Fibroblast of lung (primary cell): ENCODE results near the gene FBLN7. TPM values are rescaled to one million over a fixed set of nuclear protein-coding genes. Genes with fewer than 3 reads are reported as not detected.

Experiments
- DNase-seq, 2 donors: peaks; one replicate each; pipeline versions ENCODE4 v3.0.0 to v3.0.0-alpha.2; 2010; ENCODE audit warnings: low read depth in 2 of 2
- H2AFZ ChIP-seq: 2 replicates; pipeline ENCODE4 v1.5.1; 2012; ENCODE audit warnings: low read length, control low read depth, inconsistent platforms
- H3K27ac ChIP-seq: 2 replicates; pipeline ENCODE4 v1.5.1; 2011; ENCODE audit warnings: low read length, control low read depth; ENCODE audit not compliant: insufficient read depth
- H3K27me3 ChIP-seq: 2 replicates; pipeline ENCODE4 v1.5.1; 2011; ENCODE audit warnings: mild to moderate bottlenecking, low read length; ENCODE audit not compliant: control insufficient read depth, insufficient read depth
- H3K36me3 ChIP-seq: 2 replicates; pipeline ENCODE4 v1.5.1; 2011; ENCODE audit warnings: low read length; ENCODE audit not compliant: control insufficient read depth, insufficient read depth
- H3K4me1 ChIP-seq: 2 replicates; pipeline ENCODE4 v1.5.1; 2011; ENCODE audit warnings: low read length; ENCODE audit not compliant: control insufficient read depth, insufficient read depth; ENCODE audit errors: extremely low read depth
- H3K4me2 ChIP-seq: 2 replicates; pipeline ENCODE4 v1.5.1; 2011; ENCODE audit warnings: low read length, control low read depth; ENCODE audit not compliant: insufficient read depth; ENCODE audit errors: extremely low read depth
- H3K4me3 ChIP-seq, 4 experiments: fragments of 200-600 bp in 1 of 4; sonication (generic) in 1 of 4; replicated peaks in 1 of 4; 2 replicates each; pipeline ENCODE4 v1.5.1; 2011 to 2016; ENCODE audit warnings: low read length in 4 of 4, low read depth in 3 of 4, mild to moderate bottlenecking in 3 of 4, control low read depth in 2 of 4, inconsistent platforms in 1 of 4, mixed read lengths in 1 of 4; ENCODE audit not compliant: insufficient read depth in 1 of 4; ENCODE audit errors: control extremely low read depth in 1 of 4
- H3K79me2 ChIP-seq: 2 replicates; pipeline ENCODE4 v1.5.1; 2012; ENCODE audit warnings: mild to moderate bottlenecking, low read length, inconsistent platforms; ENCODE audit not compliant: control insufficient read depth, insufficient read depth
- H3K9ac ChIP-seq: 2 replicates; pipeline ENCODE4 v1.5.1; 2011; ENCODE audit warnings: mild to moderate bottlenecking, low read length, control low read depth; ENCODE audit not compliant: insufficient read depth
- H3K9me3 ChIP-seq: 2 replicates; pipeline ENCODE4 v1.5.1; 2012; ENCODE audit warnings: low read depth, low read length; ENCODE audit not compliant: control insufficient read depth, insufficient read depth
- H4K20me1 ChIP-seq: 2 replicates; pipeline ENCODE4 v1.5.1; 2011; ENCODE audit warnings: low read length; ENCODE audit not compliant: control insufficient read depth, insufficient read depth; ENCODE audit errors: extremely low read depth
- EZH2 ChIP-seq: IDR thresholded peaks from 2 replicates; pipeline ENCODE4 v1.5.1; 2012; ENCODE audit warnings: low read length, control low read depth, mild to moderate bottlenecking; ENCODE audit errors: missing control alignments
- polyA plus RNA-seq, 2 donors: library from polyadenylated mRNA; depleted of rRNA in 1 of 2; stranded (reverse) in 1 of 2; unstranded in 1 of 2; fragments of >200 nt; gene quantifications; 2 replicates each; pipeline ENCODE4 v1.2.1, GENCODE V29; 2011 to 2012; ENCODE audit warnings: missing spikeins in 1 of 2
- total RNA-seq: library from RNA; depleted of rRNA; stranded (reverse); fragments of >200 nt; gene quantifications from 2 replicates; pipeline ENCODE4 v1.2.1, GENCODE V29; 2014
- TF ChIP-seq, protein P1 (sequence below), 2 donors: IDR thresholded peaks in 1 of 2; conservative IDR thresholded peaks in 1 of 2; 1 replicate in 1 of 2; 2 replicates in 1 of 2; pipeline ENCODE4 v1.5.1; 2011 to 2012; ENCODE audit warnings: low read length in 2 of 2, control low read depth in 1 of 2, inconsistent platforms in 1 of 2, low read depth in 1 of 2, mild to moderate bottlenecking in 1 of 2

Gene FBLN7
- total and polyA plus RNA-seq, 2 donors (not counting 1 experiment from before 2014, with no cell fraction given) = 0.99 to 4.6 TPM

DNA sequence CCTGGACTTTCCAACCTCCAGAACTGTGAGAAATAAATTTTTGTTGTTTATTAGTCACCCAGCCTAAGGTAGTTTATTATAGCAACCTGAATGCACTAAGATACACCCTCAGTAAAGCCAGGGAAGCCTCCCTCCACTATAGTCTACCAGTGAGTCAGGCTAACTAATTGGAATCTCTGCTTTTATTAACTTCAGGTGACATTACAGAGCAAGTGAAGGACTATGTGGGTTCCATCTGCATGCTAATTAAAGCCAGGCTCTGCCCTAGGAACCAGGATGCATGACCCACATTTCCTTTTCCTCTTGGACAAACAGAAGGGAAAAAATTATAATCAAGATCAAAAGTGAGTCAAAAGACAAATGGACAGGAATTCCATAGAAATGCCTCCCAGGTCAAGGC is 60.6 kb downstream of the FBLN7 start:
- H3K27ac ChIP-seq = no peak overlapping the region
- no peak overlapping the region for H3K9ac ChIP-seq
- no peak overlapping the region for H3K4me3 ChIP-seq
- TF ChIP-seq, protein P1, sequence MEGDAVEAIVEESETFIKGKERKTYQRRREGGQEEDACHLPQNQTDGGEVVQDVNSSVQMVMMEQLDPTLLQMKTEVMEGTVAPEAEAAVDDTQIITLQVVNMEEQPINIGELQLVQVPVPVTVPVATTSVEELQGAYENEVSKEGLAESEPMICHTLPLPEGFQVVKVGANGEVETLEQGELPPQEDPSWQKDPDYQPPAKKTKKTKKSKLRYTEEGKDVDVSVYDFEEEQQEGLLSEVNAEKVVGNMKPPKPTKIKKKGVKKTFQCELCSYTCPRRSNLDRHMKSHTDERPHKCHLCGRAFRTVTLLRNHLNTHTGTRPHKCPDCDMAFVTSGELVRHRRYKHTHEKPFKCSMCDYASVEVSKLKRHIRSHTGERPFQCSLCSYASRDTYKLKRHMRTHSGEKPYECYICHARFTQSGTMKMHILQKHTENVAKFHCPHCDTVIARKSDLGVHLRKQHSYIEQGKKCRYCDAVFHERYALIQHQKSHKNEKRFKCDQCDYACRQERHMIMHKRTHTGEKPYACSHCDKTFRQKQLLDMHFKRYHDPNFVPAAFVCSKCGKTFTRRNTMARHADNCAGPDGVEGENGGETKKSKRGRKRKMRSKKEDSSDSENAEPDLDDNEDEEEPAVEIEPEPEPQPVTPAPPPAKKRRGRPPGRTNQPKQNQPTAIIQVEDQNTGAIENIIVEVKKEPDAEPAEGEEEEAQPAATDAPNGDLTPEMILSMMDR (conservative IDR thresholded peaks at IDR 0.05 in 1 of 2, IDR thresholded peaks at IDR 0.05 in 1 of 2; ENCODE audit: low read depth in 1 of 2, low read length in 2 of 2) = no peak
- TF ChIP-seq EZH2 = no peak
- no peaks in the 10 kb centered on the region for H3K79me2 ChIP-seq
- H3K4me2 ChIP-seq = no peak overlapping the region
- no peaks in the 10 kb centered on the region for H3K36me3 ChIP-seq
- H3K27me3 ChIP-seq = no peaks in the 10 kb centered on the region
- H3K9me3 ChIP-seq = no peaks in the 10 kb centered on the region
- H4K20me1 ChIP-seq = no peaks in the 10 kb centered on the region
- no peak for DNase-seq
- H3K4me1 ChIP-seq = no peaks in the 10 kb centered on the region
- no peak overlapping the region for H2AFZ ChIP-seq

DNA sequence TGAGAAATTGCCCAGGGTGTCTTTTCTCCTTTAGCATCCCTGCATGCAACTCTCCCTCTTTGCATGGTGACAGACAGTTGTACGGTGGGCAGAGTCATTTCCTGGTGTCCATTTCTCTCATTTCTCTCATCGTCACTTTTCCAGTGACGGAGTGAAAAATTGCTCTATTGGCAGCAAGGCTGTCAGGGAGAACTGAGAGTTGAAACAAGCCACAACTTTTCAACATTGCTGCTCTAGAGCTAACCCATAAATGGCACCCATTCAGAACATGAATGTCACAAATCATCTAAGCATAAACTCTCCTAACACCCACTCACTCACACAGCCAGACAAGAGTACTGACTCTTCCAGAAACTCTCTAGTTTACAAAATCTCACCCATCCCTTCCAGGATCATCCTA is 61.0 kb downstream of the FBLN7 start:
- DNase-seq = no peak

DNA sequence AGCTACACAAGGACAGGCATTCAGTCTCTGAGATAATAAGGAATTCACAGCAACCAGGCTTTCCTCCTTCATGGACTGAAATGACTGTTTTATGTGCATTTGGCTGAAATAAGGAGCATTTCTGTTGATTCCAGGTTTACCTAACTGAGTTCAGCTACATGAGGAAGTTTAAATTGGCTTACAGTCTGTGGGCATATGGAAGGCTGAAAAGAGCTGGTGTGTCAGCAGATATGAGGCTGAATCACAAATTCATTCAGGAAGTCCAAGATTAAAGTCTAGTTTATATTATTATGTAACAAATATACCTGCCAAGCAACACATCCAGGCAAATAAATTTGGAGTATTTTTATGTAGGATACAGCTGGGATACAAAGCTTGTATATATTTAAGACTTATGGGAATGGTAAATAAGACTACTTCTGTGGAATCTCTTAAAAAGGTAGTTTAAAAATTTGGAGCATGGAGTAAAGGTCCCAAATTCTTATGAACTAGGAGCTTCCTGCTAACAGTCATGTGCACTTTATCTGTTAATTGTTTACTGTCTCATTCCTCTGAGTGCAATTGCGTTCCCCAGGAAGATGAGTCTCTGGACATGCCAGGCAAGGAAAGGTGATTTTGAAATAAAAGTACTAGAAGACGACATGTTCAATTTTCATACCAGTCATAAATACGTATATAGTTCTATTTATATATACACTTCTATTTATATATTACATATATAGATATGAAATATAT is 63.7 kb downstream of the FBLN7 start:
- H3K27me3 ChIP-seq = no peaks in the 10 kb centered on the region
- H3K9me3 ChIP-seq = no peaks in the 10 kb centered on the region
- no peaks in the 10 kb centered on the region for H3K36me3 ChIP-seq
- H3K4me1 ChIP-seq = no peaks in the 10 kb centered on the region
- no peak overlapping the region for H3K27ac ChIP-seq
- H2AFZ ChIP-seq = no peak overlapping the region
- no peaks in the 10 kb centered on the region for H4K20me1 ChIP-seq
- H3K4me3 ChIP-seq = no peak overlapping the region
- TF ChIP-seq, protein P1 (conservative IDR thresholded peaks at IDR 0.05 in 1 of 2, IDR thresholded peaks at IDR 0.05 in 1 of 2; ENCODE audit: low read depth in 1 of 2, low read length in 2 of 2) = no peak
- no peak for TF ChIP-seq EZH2
- H3K79me2 ChIP-seq = no peaks in the 10 kb centered on the region
- DNase-seq = no peak
- H3K9ac ChIP-seq = no peak overlapping the region
- no peak overlapping the region for H3K4me2 ChIP-seq

More for the DNA sequence above, 61.0 kb downstream of the FBLN7 start:
- no peak overlapping the region for H3K4me2 ChIP-seq
- no peak overlapping the region for H2AFZ ChIP-seq
- H3K79me2 ChIP-seq = no peaks in the 10 kb centered on the region
- H3K4me3 ChIP-seq = no peak overlapping the region
- H3K4me1 ChIP-seq = no peaks in the 10 kb centered on the region
- TF ChIP-seq, protein P1 (conservative IDR thresholded peaks at IDR 0.05 in 1 of 2, IDR thresholded peaks at IDR 0.05 in 1 of 2; ENCODE audit: low read depth in 1 of 2, low read length in 2 of 2) = no peak
- TF ChIP-seq EZH2 = no peak
- no peaks in the 10 kb centered on the region for H3K9me3 ChIP-seq
- no peak overlapping the region for H3K27ac ChIP-seq
- no peaks in the 10 kb centered on the region for H4K20me1 ChIP-seq
- H3K27me3 ChIP-seq = no peaks in the 10 kb centered on the region
- no peaks in the 10 kb centered on the region for H3K36me3 ChIP-seq
- H3K9ac ChIP-seq = no peak overlapping the region
